GM12875 (cell line): Measurements from ENCODE around the gene G6PD.

Experiments used
- H3K4me3 ChIP-seq: one replicate; pipeline ENCODE4 v1.5.1; 2011; ENCODE audit warnings: low read depth, low read length, control low read depth
- TF ChIP-seq, protein P1 (sequence below): IDR thresholded peaks from 2 replicates; pipeline ENCODE4 v1.5.1; 2011; ENCODE audit warnings: low read depth, mild to moderate bottlenecking, control low read depth, inconsistent platforms, low read length, moderate library complexity, borderline replicate concordance; ENCODE audit not compliant: insufficient read depth

The G6PD gene

DNA sequence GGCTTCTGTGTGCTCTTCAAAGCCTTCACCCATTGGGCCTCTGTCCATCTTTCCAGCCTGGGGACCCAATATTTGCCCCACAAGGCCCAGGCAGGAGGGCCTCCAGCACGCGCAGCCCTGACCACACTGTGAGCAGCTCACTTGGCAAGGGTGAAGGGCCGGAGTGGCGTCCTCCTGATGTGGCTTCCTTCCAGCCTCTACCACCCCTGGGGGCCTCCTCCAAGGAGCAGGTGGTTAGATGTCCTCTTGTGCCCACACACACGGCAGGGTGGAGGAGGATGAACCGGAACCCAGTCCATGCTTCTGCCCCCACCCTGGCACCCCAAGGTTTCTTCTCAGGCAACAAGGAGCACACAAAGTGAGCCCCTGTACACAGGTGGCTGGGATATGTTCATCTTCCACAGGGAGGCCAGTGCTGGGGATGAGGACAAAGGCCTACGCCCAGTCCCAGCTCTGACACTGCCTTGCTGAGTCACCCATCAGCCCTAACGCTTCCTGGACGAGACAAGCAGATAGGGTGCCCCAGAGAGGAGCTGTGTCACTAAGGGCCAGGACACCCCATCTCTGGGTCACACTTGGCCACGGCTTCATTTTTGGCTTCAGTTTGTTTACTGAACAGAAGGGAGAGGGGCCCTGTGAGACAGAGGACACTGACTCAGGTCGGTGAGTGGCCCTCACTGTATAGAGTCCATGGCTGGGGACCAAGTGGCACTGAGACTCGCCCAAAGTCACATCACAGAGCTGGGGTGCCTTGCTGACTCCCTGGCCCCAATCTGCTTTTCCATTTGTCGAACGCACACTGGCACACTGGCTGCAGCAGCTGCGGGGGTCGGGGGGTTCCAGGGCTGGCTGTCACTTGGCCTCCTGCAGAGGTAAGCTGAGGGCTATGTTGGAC, 62.1 kb downstream of the G6PD start:
- TF ChIP-seq, protein P1, sequence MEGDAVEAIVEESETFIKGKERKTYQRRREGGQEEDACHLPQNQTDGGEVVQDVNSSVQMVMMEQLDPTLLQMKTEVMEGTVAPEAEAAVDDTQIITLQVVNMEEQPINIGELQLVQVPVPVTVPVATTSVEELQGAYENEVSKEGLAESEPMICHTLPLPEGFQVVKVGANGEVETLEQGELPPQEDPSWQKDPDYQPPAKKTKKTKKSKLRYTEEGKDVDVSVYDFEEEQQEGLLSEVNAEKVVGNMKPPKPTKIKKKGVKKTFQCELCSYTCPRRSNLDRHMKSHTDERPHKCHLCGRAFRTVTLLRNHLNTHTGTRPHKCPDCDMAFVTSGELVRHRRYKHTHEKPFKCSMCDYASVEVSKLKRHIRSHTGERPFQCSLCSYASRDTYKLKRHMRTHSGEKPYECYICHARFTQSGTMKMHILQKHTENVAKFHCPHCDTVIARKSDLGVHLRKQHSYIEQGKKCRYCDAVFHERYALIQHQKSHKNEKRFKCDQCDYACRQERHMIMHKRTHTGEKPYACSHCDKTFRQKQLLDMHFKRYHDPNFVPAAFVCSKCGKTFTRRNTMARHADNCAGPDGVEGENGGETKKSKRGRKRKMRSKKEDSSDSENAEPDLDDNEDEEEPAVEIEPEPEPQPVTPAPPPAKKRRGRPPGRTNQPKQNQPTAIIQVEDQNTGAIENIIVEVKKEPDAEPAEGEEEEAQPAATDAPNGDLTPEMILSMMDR: no peak
- no peak overlapping the region for H3K4me3 ChIP-seq

DNA sequence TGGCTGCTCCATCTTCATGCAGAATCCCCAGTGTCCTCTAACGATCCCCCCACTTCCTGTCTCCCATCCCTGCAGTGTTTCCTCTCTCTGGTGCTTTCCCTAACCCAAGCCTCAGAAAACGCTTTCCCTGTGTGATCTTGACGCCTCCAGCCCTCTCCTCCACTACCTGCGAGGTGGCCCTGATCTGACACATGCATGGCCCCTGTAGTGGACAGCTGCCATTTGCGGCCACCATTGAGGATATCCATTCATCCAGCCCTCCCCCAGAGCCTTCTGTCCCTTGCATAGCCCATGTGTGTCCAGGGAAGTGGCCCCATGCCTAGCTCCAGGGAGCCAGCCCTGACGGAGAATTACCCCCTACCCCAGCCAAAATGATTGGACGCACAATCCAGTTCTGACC, 63.3 kb downstream of the G6PD start:
- TF ChIP-seq, protein P1: no peak
- H3K4me3 ChIP-seq: no peak overlapping the region

DNA sequence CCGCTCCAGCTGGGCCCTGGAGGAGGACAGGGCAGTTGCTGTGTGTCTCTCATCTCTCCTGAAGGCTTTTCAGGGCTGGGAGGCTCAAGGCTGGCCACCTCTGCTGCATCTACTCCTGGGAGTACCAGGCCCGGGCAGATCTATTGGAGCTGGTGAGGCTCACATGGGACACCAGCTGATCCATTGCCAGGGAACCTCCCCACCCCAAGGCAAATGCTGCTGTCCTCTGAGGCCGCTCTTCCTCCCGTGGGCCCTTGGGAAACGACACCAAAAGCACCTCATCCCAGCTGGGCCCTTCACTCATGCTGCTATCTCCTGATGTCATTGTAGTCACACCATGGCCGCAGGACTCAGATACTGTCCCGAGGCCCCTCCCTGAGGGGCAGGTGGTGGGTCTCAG, 63.9 kb downstream of the G6PD start:
- no peak overlapping the region for H3K4me3 ChIP-seq

DNA sequence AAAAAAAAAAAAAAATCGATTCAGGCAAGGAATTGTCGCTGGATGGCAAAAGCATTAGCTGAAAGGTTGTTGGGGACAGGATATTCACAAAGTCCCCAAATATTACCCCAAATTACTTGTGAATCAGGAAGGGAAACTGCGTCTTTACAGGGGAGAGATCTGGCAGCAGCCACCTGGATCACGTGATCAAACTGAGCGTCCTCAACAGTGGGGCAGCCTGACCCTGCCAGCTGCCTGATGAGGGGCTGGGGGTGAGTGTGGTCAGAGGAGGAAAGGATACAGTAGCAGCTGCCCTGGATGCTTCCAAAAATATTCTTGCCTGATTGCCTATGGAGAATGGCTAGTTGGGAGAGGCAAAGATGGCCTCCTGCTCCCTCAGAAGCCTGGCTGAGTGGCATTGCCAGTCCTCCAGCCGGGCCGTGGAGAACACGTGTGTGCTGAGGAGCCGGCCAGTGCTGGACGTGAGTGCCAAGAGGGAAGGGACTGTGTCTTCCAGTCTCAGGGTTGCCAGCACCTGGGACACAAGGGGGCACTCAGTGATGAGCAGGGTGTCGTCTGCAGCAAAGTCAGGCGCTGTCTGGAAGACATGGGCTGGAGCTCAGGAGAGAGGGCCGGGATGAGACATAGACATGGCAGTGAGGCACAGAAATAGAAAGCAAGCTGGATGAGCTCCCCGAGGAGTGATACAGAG, 64.6 kb downstream of the G6PD start:
- H3K4me3 ChIP-seq: no peak overlapping the region
- TF ChIP-seq, protein P1: no peak

More for the DNA sequence above, 63.9 kb downstream of the G6PD start:
- TF ChIP-seq, protein P1: no peak
